GM19328 (cell line): Measurements from ENCODE around the gene GOLGA8T.
"Not testable (repeated sequence)": the region's sequence is repeated elsewhere in the genome, so short reads cannot be mapped to it uniquely, and the experiment has no call there.

Experiments
- ATAC-seq: cut with Tn5 transposase; IDR thresholded peaks from one replicate; pipeline ENCODE4 v1.9.1; 2021; ENCODE audit warnings: mild to moderate bottlenecking, moderate library complexity; ENCODE audit not compliant: unreplicated experiment

Gene GOLGA8T, protein sequence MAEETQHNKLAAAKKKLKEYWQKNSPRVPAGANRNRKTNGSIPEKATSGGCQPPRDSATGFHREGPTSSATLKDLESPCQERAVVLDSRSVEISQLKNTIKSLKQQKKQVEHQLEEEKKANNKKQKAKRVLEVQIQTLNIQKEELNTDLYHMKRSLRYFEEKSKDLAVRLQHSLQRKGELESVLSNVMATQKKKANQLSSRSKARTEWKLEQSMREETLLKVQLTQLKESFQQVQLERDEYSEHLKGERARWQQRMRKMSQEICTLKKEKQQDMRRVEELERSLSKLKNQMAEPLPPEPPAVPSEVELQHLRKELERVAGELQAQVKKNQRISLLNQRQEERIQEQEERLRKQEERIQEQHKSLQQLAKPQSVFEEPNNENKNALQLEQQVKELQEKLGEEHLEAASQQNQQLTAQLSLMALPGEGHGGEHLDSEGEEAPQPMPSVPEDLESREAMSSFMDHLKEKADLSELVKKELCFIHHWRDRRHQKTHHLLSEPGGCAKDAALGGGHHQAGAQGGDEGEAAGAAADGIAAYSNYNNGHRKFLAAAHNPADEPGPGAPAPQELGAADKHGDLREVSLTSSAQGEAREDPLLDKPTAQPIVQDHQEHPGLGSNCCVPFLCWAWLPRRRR

DNA sequence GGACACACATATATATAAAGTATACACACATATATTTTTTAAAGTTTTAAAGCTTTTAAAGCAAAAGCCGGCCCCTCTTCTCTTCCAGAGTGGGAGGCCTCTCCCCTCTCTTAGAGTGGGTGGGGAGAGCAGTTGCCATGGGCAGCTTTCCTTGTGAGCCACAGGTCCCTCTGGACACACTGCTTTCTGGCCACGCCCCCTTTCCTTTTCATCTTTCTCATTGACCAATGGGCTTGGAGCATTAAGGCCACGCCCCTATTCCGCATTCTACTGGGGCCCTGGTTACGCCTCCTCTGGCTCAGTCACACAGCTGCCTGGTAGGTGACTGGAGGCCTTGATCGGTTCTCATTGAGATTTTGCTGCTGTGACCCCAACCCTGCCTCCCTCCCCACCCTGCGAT lies at the start of gene GOLGA8T:
Gene GOLGA8T (plus strand): TSS at position 301 of the 400 bp plus-strand sequence. CDS start 98 bp downstream, at position 399.
- not testable (repeated sequence) for ATAC-seq

DNA sequence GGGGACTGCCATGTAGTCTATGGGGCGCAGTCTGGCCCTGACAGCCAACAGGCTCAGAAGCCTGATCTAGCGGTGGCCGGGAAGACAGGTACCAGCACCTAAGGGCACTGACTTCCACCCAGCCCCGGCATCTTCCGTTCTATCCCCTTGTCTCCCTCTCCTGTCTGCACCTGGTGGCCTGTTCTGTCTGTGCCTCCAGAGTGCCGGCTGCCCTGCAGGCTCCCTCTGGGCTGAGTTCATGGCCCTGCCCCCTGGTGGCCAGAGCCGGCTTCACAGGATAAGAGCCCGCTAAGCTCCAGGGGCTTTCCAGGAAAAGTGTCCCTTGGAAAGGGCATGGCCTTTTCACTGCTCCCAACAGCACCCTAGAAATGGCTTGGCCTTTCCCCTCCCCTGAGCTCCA lies 37.0 kb upstream of the GOLGA8T start:
- not testable (repeated sequence) for ATAC-seq

DNA sequence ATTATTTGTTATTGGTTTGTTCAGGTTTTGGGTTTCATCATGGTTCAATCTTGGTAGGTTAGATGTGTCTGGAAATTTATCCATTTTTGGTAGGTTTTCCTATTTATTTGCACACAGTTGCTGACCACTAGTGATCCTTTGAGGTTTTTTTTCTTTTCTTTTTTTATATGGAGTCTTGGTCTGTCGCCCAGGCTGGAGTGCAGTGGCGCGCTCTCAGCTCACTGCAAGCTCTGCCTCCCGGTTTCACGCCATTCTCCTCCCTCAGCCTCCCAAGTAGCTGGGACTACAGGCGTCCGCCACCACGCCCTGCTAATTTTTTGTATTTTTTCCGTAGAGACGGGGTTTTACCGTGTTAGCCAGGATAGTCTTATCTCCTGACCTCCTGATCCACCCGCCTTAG lies 32.0 kb upstream of the GOLGA8T start:
- ATAC-seq, result not testable (repeated sequence)

DNA sequence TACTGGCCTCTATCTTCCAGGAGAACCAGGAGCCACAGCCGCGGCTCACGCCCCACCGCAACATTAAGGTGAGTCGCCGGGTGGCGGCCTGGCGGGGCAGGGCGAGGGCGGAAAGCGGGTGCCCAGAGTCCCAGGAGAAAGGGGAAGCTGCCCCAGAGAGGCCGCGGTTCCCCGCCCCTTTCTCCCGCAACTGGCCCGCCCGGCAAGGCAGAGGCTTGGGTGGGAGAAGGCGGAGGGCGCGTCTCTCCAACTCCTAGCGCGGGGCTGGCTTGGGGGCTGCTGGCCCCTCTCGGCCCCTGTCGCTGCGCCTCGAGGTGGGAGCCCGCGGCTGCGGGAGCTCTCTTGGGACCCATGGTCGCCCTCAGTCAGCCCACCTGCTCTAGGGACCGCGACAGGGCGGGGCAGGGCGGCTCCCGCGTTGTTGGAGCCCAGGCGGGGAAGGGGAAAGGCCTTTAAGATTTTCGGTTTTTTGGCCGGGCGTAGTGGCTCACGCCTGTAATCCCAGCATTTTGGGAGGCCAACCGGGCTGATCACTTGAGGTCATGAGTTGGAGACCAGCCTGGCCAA lies 30.8 kb upstream of the GOLGA8T start:
- not testable (repeated sequence) for ATAC-seq

DNA sequence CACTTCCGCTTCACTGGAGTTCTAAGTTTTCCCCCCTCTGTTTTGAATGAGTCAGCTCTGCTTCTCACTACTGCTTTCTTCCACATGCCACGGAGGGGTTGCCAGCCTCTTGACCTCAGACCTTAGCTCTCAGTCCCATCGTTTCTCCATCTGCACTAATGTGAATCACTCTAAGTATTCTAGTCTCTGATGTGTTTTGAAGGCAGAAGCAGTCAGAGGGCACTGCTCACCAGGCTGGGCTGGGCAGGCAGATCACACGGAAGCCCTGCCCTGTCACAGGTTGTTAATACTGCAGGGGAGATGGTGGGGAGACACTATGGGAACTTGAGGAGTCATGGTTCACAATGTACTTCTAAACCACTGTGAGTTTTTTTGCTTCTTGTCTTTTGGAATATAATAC lies 24.3 kb upstream of the GOLGA8T start:
- ATAC-seq, result not testable (repeated sequence)

DNA sequence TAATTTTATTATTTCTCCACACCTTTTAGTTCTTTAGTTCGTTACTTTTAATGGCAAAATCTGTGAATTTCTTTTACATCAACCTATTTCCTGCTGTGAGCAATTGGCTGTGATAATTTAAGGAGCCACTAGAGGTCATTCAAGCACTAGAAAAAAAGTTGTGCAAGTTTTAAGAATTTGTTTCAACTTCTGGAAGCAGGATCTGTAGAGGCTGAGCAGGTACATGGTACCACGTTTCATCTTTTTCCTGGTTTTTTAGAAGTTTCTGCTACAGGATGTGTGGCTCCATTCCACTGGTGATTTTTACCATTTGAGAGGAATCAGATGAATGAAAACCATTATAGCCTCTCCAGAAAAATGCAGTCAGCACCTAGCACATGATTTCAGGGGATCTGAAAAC lies 4.8 kb upstream of the GOLGA8T start:
- not testable (repeated sequence) for ATAC-seq

DNA sequence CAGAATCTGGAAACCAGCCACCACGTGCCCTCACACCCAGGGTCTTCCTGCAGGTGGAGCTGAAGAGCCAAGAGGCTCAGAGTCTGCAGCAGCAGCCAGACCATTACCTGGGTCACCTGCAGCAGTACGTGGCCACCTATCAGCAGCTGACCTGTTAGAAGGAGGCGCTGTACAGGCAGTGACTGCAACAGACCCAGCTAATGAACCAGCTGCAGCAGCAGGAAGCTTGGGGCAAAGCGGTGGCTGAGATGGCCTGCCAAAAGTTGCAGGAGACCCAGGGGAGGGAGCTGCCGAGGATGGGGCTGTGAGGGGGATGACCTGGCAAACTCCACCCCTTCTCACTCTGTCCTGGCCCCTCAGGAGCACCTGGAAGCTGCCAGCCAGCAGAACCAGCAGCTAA lies 8.4 kb downstream of the GOLGA8T start:
- ATAC-seq, result not testable (repeated sequence)

DNA sequence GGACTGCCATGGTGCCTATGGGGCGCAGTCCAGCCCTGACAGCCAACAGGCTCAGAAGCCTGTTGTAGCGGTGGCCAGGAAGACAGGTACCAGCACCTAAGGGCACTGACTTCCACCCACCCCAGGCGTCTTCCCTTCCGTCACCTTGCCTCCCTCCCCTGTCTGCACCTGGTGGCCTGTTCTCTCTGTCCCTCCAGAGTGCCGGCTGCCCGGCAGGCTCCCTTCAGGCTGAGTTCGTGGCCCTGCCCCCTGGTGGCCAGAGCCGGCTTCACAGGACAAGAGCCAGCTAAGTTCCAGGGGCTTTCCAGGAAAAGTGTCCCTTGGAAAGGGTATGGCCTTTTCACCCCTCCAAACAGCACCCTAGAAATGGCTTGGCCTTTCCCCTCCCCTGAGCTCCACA lies 15.0 kb downstream of the GOLGA8T start:
- ATAC-seq, result not testable (repeated sequence)

DNA sequence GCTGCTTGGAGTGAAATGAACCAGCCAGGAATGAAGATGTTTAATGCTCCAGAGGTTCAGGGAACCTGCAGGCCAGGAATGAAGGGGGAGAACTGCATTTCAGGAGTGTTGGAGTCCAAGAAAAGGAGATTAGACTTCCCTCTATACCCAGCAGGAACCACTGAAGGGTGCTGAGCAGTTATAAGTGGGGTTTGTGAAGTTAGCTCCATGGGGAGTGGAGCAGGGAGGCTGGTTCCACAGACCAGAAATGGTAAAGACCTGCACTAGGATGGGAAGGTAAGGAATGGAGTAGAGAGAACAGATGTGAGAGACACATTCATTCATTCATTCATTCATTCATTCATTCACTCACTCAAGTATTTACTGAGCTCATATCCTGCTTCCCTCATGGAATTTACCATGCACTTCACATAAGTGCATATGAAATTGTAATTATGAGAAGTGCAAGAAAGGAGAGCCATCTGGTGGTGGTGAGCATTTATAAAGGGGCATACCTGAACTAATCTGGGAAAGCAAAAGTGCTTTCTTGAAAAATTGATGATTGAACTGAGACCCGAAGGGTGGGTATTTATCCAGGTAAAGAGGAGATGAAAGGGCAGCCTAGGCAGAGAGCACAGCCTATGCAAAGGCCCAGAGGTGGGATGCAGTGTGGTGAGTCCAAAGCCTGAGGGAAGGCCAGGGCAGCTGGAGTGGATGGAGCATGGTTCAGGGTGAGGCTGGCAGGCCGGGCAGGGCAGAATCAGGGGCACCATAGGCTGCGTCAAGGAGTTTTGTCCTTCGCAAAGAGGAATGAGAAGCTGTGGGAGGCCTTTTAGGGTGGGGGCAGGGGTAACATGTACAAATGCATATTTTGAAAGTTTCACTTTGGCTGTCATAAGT lies 27.9 kb downstream of the GOLGA8T start:
- not testable (repeated sequence) for ATAC-seq

DNA sequence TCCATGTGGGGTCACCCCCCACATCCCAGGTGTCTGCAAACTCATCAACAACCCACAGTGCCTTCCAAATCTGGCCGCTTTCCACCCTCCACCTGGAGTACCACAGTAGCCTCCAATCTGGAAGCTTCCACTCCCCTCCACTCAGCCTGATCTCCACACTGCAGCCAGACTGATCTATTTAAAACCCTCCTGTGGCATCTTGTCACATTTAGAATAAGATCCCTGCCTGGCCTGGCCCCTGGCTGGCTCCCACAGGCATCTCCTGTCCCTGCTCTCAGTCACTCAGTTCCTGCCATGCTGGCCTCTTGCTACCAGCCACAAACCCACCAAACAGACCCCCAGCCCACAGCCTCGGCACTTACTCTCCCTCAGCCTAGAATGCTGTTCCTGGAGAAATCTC lies 28.9 kb downstream of the GOLGA8T start:
- not testable (repeated sequence) for ATAC-seq

DNA sequence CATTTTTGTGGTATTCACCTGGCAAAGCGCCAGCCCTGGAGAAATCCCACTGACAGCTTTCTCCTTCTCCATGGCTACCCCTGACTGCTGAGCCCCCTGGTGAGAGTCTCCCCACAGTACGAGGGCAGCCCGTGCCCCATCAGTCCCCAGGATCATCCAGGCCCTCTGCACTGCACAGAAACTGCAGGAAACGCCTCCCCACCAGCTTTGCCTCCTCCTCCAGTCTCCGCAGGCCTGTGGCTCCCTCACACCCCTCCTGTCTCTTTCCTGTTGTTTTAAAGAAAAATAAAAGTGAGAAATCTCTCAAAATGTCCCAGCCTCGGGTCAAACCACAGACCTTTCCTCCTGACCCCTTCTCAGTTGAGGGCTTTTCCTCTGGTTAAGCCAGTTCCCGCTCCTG lies 29.4 kb downstream of the GOLGA8T start:
- ATAC-seq, result not testable (repeated sequence)

DNA sequence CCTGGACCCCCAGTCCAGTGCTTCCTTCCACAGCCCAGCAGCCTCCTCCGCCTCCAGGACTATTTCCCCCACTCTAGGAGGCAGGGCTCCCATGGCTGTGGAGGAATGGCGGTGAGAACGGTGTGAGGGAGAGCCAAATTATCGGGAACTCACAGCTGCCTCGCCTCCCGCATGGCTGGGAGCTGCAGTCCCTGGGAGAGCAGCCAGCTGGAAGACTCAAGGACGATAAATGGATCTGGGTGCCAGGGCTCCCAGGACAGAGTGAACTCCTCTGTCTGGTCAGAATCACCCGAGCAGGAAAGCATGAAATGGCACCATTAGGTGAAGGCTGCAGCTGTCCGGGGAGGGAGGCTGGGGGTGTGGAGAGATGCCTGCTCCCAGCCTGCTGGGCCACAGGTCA lies 32.6 kb downstream of the GOLGA8T start:
- ATAC-seq, result not testable (repeated sequence)

DNA sequence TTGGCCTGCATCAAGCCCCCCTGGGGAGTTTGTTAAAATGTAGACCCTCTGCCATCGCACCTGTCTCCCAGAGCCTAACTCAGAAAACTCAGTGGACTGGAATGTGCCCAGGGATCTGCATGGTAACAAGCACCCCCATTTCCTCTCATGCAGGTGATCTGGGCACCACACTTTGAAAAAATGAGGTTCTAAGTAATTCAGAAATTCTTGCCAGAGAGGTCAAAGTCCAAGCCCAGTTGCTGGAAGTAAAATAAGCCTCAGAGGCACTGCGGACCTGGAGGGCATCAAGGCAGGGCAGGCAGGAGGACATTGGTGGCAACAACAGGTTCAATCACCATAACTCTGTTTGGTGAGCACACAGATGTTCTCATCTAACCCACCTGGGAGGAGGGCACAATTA lies 33.0 kb downstream of the GOLGA8T start:
- ATAC-seq, result not testable (repeated sequence)

DNA sequence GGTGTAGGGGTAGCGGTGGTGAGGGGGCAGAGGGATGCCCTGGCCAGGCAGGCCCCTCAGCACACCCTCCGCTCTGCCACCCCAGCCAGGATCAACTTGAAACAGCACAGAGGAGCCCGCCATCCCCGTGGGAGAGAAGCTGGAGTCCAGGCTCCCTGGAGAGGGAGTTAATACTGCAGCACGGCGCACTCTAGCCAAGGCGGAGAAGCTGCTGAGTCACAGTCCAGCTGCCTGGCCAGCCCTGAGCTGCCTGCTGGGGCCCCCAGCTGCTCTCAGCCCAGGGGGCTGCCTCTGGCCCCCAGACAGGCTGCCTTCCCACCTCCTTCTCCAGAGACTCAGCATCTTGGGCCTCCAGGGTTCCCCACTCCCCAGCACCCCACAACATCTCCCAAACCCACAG lies 36.6 kb downstream of the GOLGA8T start:
- not testable (repeated sequence) for ATAC-seq

DNA sequence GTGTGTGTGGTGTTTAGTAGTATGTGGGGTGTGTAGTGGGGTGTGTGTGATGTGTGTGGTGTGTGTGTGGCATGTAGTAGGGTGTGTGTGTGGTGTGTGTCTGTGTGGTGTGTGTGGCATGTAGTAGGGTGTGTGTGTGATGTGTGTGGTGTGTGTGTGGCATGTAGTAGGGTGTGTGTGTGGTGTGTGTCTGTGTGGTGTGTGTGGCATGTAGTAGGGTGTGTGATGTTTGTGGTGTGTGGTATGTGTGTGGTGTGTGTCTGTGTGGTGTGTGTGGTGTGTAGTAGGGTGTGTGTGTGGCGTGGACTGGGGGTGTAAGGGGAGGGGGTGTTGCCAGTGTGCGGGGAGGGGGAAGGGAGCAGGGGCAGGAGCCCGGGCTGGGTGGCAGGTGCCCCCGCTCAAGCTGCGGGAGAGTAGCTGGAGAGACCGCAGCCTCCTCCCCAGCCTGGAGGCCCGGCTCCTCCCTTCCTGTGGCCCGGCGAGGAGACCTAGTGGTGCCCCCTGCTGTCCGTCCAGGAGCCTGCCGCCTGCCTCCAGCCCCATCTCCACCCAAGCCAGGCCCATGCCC lies 38.3 kb downstream of the GOLGA8T start:
- not testable (repeated sequence) for ATAC-seq

DNA sequence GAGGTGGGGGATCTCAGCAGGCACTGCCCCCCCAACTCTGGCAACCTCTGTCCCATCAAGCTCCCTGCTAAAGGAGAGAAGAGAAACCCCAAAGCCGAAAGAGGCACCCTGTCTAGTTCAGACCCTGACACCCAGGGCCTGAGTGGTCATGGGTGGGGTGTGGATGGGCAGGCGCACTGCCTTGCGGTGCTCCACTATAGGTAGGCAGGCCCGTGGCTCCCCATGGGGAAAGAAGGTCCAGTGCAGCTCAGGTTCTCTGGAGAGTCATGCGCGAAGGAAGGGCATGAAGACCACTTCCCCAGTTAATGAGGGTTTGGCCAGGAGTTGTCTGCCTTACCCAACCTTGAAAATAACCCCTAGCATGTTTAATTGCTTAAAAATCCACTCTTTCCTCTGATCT lies 40.4 kb downstream of the GOLGA8T start:
- ATAC-seq, result not testable (repeated sequence)

DNA sequence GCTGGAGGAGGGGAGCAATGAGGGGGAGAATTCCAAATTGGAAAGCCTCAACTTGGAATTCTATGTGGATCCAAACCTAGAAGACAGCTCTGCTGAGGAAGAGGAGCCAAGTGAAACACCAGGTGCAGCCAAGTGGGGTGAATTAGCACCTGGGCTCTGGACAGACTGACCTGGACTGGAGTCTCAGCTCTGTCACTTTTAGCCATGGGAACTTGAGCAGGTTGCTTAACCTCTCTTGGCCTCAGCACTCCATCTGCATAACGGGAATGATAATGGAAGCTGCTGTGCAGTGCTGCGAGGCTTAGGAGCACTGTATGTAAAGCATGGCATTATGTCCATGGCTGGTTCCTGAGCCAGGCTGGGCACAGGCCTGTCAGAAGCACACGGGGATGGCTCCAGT lies 41.8 kb downstream of the GOLGA8T start:
- ATAC-seq, result not testable (repeated sequence)

DNA sequence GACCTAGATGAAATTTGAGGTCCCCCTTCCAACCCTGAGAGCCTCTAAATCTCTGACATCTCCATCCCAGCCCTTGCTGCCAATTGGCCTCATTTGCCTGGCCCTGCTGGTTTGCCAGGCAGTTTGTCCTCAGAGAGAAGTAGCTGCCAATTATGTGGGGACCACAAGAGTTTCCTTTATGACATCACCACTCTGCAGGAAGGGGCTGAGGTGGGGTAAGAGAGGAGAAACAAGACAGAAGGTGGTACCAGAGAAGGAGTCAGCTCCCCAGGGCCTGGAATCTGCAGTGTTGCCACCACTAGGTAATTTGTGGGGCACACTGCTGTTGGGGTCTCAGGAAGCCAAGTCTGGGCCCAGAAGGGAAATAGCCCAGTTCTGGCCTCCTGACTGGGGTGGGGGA lies 45.0 kb downstream of the GOLGA8T start:
- not testable (repeated sequence) for ATAC-seq

DNA sequence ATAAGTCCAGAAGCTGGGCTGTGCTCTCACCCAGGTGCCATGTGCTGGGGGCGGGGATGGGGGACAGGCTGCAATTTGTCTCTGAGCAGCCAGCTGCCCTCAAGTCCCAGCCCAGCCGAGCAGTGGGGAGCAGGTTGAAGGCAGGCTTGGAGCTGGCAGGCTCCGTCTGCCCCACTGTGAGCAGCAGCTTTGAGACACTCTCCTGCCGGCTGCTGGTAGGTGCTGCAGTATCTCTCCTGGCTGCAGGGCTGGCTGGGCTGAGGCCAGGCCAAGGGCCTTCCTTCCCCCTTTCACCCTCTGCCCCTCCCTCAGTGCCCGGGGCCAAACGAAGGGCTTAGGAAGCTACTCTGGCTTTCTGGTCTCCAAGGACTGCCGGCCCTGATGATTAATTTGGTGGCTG lies 50.6 kb downstream of the GOLGA8T start:
- not testable (repeated sequence) for ATAC-seq

DNA sequence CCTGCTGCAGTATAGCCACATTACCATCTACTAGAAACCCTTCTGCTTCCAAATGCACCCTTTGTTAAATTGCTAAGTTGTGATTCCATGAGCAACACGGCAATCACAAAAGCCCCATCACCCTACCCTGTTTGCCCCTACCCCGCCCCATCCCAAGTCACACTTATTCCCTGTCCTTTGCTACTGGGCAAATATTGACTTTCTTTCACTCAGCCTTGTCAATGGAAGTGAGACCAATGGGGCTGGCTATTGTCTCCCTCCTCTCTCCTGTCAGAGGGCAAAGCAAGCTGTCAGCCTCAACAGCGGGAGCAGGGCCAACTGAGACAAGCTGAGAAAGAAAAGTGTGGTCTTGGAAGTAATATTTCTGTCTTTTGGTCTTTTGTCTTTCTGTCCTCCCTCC lies 52.6 kb downstream of the GOLGA8T start:
- ATAC-seq, result not testable (repeated sequence)
